Skeletal muscle satellite cell (primary cell): Measurements from ENCODE around the gene SORBS2.

ENCODE experiments used
- H3K27me3 ChIP-seq: 2 replicates; pipeline ENCODE4 v1.7.0; 2013; ENCODE audit warnings: low read length; ENCODE audit not compliant: control insufficient read depth, insufficient read depth
- H3K36me3 ChIP-seq: 2 replicates; pipeline ENCODE4 v1.7.0; 2013; ENCODE audit warnings: mild to moderate bottlenecking, control low read depth, low read length; ENCODE audit not compliant: insufficient read depth
- H3K4me1 ChIP-seq: 2 replicates; pipeline ENCODE4 v1.7.0; 2013; ENCODE audit warnings: low read length; ENCODE audit not compliant: control insufficient read depth, insufficient read depth
- H3K4me2 ChIP-seq: 2 replicates; pipeline ENCODE4 v1.7.0; 2013; ENCODE audit warnings: mild to moderate bottlenecking, low read length
- H3K4me3 ChIP-seq: 2 replicates; pipeline ENCODE4 v1.7.0; 2013; ENCODE audit warnings: low read length
- H3K9ac ChIP-seq: 2 replicates; pipeline ENCODE4 v1.7.0; 2013; ENCODE audit warnings: mild to moderate bottlenecking, low read depth, low read length, moderate library complexity
- H3K9me3 ChIP-seq: replicated peaks from 2 replicates; pipeline ENCODE4 v1.7.0; 2013; ENCODE audit warnings: mild to moderate bottlenecking, control low read depth, low read length

SORBS2 gene

DNA sequence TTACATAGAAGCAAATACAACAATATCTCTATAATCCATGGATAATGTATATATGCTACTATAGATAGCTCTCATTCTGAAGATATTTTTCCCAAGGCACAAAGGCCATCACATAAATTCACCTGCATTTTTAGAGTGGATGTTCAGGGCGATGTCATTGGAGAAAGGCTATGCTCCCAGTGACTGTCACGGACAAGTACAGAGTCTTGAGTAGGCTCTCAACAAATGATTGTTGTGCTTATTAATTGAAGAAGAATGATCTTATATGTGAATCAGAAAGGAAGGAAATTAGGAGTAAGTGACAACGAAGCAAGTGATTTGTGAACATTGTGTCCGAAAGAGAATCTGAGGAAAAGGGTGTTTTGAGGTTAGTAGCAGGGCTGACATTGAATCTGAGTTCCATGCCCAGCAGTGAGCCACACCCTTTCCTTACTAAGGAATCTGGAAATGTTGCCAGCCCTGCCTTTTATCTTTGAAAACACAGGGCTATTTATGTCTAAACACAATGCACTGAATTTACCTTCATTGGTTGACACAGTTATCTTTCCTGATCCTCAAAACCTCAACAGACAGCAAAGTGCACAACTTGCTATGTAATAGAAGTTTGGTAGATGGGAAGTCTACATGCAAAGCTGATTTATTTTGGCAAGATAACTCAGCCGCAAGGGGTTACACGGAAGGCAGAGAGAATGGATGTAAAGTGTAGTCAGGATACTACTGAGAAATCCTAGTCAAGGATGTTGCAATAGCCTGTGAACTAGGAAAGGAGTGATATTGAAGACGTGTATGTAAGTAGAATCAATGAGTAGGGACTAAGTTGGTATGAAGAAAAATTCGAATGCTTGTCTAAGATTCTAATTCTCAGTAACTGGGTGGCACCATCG is 50.4 kb downstream of the SORBS2 start:
- no peaks in the 10 kb centered on the region for H3K9me3 ChIP-seq
- no peak overlapping the region for H3K4me2 ChIP-seq
- peaks cover 14% of the 10 kb centered on the region for H3K4me1 ChIP-seq
- H3K9ac ChIP-seq, result no peak overlapping the region
- H3K27me3 ChIP-seq, result no peaks in the 10 kb centered on the region
- no peaks in the 10 kb centered on the region for H3K36me3 ChIP-seq
- H3K4me3 ChIP-seq, result no peak overlapping the region

DNA sequence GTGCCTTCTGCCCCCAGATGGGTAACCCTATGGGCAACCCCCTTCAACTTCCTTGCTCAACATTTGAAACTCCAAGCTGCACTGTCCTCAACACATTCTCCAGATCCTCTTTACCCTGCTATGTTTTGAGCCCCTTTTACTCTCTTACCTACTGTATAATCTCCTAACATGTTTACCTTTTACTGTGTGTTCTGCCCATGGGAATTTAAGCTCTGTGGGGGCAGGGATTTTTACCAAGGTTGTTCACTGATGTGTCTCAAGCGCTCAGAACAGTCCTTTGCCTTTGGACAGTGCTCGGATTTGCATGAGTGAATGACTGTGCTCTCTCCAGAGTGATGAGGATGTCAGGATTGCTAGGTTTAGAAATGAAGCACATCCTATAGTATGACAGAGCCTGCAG is 53.2 kb downstream of the SORBS2 start:
- no peak overlapping the region for H3K4me3 ChIP-seq
- H3K9ac ChIP-seq, result no peak overlapping the region
- H3K4me1 ChIP-seq, result peaks cover 5% of the 10 kb centered on the region
- no peaks in the 10 kb centered on the region for H3K27me3 ChIP-seq
- H3K9me3 ChIP-seq, result no peaks in the 10 kb centered on the region
- H3K36me3 ChIP-seq, result no peaks in the 10 kb centered on the region
- no peak overlapping the region for H3K4me2 ChIP-seq

DNA sequence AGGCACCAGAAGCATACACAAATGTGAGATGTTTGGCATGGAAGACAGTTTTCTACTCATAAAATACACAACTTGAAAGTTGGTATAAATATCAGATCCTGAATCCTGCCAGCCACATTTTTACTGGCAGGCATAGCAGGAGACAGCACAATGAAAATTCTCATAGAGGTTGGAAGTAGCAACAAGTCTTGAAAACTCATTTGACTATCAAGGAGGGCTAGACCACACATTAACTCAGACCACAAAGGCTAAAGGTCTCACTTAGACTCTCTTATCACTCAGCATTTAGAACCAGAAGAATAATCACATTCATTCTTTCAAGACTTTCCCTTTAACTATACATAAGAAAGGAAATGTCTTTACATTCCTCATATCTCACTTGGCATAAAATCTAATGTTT is 56.5 kb downstream of the SORBS2 start:
- Histone ChIP-seq H3K9ac (no peak overlapping the region), H3K27me3 (no peaks in the 10 kb centered on the region), H3K36me3 (no peaks in the 10 kb centered on the region), H3K4me3 (no peak overlapping the region), H3K4me1 (no peaks in the 10 kb centered on the region), H3K4me2 (no peak overlapping the region), H3K9me3 (no peaks in the 10 kb centered on the region)

DNA sequence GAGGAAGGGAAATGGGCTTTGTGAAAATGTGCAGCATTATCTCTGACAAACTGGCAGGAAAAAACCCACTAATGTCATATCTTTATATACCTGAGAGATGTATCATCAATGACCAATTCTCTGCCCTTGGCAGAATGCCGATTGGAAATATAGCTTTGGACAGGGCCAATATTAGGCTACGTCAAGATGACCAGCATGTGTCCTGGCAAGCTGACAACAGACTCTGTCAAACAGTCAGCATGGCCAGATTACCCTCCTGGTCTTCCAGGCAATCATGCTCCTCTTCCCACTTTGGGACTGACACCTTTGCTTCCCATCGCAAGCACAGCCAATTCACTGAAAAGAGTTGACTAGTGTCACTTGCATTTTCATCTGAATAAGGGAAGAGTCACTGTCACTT is 57.0 kb downstream of the SORBS2 start:
- H3K4me2 ChIP-seq, result no peak overlapping the region
- H3K27me3 ChIP-seq, result peaks cover 2% of the 10 kb centered on the region
- no peaks in the 10 kb centered on the region for H3K36me3 ChIP-seq

GRCh38 chr4:185752872-185753271 is 59.1 kb downstream of the SORBS2 start:
- H3K4me1 ChIP-seq, result no peaks in the 10 kb centered on the region
- H3K4me3 ChIP-seq, result no peak overlapping the region
- H3K36me3 ChIP-seq, result no peaks in the 10 kb centered on the region
- no peaks in the 10 kb centered on the region for H3K9me3 ChIP-seq
- no peak overlapping the region for H3K4me2 ChIP-seq
- H3K9ac ChIP-seq, result no peak overlapping the region
- H3K27me3 ChIP-seq, result peaks cover 5% of the 10 kb centered on the region

More for the DNA sequence above, 57.0 kb downstream of the SORBS2 start:
- Histone ChIP-seq H3K4me3 (no peak overlapping the region), H3K4me1 (no peaks in the 10 kb centered on the region), H3K9me3 (no peaks in the 10 kb centered on the region), H3K9ac (no peak overlapping the region)

DNA sequence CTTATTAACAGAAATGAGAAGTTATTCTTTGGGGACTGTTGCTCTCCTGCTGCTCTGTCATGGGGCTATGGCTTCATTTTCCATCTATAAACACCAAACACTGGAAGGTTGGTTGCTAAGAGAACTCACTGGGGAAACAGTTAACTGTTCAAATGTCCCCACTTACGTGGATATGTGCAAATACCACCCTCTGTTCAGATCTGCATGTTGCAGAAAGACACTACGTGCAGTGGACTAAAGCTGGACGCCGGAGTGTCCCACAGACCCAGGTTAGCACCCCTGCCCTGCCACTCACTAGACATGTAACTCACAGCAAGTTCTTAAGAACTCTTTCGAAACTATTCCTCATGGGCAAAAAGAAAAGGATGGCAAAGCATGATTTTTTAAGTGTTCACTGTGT is 62.1 kb downstream of the SORBS2 start:
- H3K9me3 ChIP-seq, result no peaks in the 10 kb centered on the region
- H3K4me1 ChIP-seq, result no peaks in the 10 kb centered on the region
- no peak overlapping the region for H3K4me2 ChIP-seq
- H3K27me3 ChIP-seq, result peaks cover 6% of the 10 kb centered on the region
- no peak overlapping the region for H3K4me3 ChIP-seq
- H3K36me3 ChIP-seq, result no peaks in the 10 kb centered on the region
- H3K9ac ChIP-seq, result no peak overlapping the region

DNA sequence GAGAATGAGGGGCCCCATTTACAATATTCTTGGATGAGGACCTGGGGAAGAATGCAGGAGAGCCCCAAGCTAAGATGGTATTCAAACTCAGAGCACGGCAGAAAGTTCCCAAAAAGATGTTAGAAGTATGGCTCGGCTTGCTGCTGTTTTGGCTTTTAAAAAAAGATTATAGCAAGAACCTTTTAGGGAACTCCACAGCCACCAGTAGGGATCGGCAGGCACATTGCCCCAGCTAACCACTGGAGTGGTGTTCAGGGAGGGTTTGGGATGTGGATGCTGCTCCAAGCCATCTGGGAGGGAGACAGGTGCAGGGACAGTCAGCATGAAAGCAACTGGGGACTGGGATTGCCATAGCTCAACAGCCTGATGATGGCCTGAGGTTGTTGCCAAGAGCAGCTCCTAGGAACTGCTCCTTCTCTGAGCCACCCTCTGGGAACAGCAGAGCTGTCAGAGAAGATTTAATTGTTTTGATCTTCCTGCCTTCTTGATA is 63.0 kb downstream of the SORBS2 start:
- H3K9ac ChIP-seq, result no peak overlapping the region
- H3K9me3 ChIP-seq, result no peaks in the 10 kb centered on the region
- H3K27me3 ChIP-seq, result peaks cover 10% of the 10 kb centered on the region
- no peaks in the 10 kb centered on the region for H3K36me3 ChIP-seq
- no peaks in the 10 kb centered on the region for H3K4me1 ChIP-seq
- H3K4me3 ChIP-seq, result no peak overlapping the region
- no peak overlapping the region for H3K4me2 ChIP-seq

DNA sequence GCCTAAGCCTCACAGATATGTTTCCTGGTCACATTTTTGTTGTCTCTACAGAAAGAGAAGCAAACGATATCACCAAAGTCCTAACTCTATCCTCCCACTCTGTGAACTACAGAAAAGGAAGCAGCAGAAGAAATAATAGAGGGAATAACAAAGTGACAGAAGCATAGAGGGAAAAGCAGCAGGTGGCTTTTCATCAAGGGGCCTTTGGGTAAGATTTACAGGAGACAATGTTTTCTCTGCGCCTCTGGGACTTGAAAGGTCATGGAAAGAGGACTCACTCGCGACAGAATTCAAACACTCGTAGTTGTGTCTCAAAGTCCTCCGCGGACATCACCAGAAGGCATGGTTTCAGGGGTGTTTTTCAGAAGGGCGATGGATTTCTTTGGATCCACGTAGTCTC is 66.1 kb downstream of the SORBS2 start:
- no peaks in the 10 kb centered on the region for H3K9me3 ChIP-seq
- no peak overlapping the region for H3K9ac ChIP-seq
- H3K27me3 ChIP-seq, result peaks cover 10% of the 10 kb centered on the region
- no peaks in the 10 kb centered on the region for H3K36me3 ChIP-seq
- no peak overlapping the region for H3K4me2 ChIP-seq
- no peak overlapping the region for H3K4me3 ChIP-seq
- peaks cover 6% of the 10 kb centered on the region for H3K4me1 ChIP-seq

GRCh38 chr4:185744946-185745345 is 67.0 kb downstream of the SORBS2 start:
- Histone ChIP-seq H3K4me1 (peaks cover 6% of the 10 kb centered on the region), H3K9ac (no peak overlapping the region), H3K36me3 (no peaks in the 10 kb centered on the region), H3K9me3 (no peaks in the 10 kb centered on the region), H3K4me3 (no peak overlapping the region), H3K27me3 (peaks cover 8% of the 10 kb centered on the region), H3K4me2 (no peak overlapping the region)

DNA sequence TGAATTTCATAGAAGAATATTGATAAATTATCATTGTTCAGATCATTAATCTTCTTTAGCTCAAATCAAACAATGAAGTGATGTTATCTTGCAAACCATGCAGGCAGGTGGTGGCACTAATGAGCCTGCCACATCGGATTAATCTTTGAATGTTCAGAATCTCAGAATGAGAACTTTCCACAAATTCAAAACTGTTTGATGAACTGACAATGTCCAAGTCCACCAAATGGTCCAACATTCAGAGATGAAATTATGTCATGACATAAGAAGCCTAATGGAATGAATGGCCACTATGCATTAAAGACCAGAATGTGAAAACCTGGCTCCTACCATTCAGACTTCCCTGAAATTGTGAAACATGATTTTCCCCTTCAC is 67.5 kb downstream of the SORBS2 start:
- H3K4me3 ChIP-seq, result no peak overlapping the region
- no peaks in the 10 kb centered on the region for H3K36me3 ChIP-seq
- no peak overlapping the region for H3K9ac ChIP-seq
- no peaks in the 10 kb centered on the region for H3K9me3 ChIP-seq
- no peak overlapping the region for H3K4me2 ChIP-seq
- peaks cover 5% of the 10 kb centered on the region for H3K27me3 ChIP-seq
- H3K4me1 ChIP-seq, result peaks cover 6% of the 10 kb centered on the region

DNA sequence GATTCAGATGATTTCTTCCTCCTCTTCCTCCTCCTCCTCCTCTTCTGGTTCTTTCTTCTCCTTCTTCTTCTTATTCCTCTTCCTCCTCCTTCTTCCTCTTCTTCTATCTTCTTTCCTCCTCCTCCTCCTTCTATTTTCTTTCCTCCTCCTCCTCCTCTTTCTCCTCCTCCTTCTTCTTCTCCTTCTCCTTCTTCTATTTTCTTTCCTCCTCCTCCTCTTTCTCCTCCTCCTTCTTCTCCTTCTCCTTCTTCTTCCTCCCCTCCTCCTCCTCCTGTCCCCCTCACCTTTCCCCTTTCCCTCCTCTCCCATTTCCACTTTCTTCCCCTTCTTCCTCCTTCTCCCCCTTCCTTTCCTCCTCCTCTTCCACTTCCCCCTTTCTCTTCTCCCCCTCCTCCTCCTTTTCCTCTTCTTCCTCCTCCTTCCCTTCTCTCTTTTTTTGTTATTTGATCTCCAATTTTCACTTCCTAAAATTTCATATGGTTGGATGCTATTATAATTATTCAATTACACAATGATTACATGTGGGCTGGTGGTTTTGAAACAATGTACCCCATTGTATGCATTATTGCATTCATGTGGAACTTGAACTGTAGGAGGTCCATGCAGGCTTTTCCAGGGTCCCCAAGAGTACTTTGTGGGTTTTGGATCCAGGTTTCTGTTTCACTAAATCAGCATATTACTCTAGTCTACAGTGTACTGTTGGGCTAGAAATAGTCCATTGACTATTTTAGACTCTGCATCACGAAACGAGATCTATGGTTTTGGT is 68.1 kb downstream of the SORBS2 start:
- Histone ChIP-seq H3K27me3 (peaks cover 5% of the 10 kb centered on the region), H3K9me3 (no peaks in the 10 kb centered on the region), H3K4me1 (peaks cover 7% of the 10 kb centered on the region), H3K4me2 (no peak overlapping the region), H3K9ac (no peak overlapping the region), H3K36me3 (no peaks in the 10 kb centered on the region), H3K4me3 (no peak overlapping the region)
